MM.1S (cell line): Measurements from ENCODE around the gene ENG.

Experiments
- CTCF ChIP-seq: fragments of 300-600 bp; sonication (generic); IDR thresholded peaks from 2 replicates; pipeline ENCODE4 v1.5.1; 2016; ENCODE audit warnings: antibody characterized with exemption, low read length, mixed read lengths
- EZH2 ChIP-seq: fragments of 300-600 bp; sonication (generic); optimal IDR thresholded peaks from 2 replicates; pipeline ENCODE3; 2017; ENCODE audit warnings: low read depth, mild to moderate bottlenecking, antibody characterized with exemption, low read length, mixed read lengths

GRCh38 chr9:127793093-127793708 lies 61.3 kb downstream of the ENG start:
- TF ChIP-seq EZH2 (no peak), CTCF (no peak)
